ENCODE results near the gene AHI1. TPM values are rescaled to one million over a fixed set of nuclear protein-coding genes. Genes with fewer than 3 reads are reported as not detected.

The AHI1 gene
- total and polyA plus RNA-seq, 2 of the 13 experiments (the other 11 are each of a cell fraction or from before 2014, with no cell fraction given), result 7.2 to 18.6 TPM

DNA sequence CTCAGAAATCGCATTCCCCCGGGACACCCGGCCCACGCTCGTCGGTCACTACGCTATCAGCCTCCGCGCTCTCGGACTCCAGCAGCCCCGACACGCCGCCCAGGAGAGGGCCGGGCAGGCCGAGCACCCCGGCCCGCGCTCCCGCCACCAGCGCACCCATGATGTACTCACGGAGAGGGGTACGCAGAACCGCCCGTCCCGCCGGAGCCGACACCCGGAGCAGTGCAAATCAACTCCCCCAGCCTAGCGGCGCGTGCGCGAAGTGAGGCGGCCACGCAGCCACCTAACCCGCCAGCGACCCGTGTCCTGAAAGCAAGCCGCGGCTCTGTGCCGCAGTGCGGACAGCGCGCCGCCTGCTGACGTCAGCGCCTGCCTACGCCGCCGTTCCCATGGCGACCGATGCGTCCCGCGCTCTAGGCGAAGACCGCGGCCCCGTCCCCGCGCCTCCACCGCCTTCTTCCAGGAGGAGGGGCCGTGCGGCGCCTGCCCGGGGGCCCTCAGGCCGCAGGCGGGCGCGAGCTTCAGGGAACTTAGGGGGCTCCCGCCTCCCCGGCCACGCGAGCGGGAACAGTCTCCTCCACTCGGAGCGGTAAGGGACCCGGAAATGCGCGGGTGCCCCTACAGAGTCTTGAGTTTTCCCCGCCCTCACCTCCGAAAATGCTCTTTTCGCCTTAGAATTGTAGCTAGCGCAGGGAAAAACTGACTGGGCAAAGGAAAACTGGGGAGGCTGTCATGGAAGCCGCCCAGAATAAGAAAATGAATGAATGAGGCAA is at the start of gene AHI1 (continued):
- TF ChIP-seq, protein P1, sequence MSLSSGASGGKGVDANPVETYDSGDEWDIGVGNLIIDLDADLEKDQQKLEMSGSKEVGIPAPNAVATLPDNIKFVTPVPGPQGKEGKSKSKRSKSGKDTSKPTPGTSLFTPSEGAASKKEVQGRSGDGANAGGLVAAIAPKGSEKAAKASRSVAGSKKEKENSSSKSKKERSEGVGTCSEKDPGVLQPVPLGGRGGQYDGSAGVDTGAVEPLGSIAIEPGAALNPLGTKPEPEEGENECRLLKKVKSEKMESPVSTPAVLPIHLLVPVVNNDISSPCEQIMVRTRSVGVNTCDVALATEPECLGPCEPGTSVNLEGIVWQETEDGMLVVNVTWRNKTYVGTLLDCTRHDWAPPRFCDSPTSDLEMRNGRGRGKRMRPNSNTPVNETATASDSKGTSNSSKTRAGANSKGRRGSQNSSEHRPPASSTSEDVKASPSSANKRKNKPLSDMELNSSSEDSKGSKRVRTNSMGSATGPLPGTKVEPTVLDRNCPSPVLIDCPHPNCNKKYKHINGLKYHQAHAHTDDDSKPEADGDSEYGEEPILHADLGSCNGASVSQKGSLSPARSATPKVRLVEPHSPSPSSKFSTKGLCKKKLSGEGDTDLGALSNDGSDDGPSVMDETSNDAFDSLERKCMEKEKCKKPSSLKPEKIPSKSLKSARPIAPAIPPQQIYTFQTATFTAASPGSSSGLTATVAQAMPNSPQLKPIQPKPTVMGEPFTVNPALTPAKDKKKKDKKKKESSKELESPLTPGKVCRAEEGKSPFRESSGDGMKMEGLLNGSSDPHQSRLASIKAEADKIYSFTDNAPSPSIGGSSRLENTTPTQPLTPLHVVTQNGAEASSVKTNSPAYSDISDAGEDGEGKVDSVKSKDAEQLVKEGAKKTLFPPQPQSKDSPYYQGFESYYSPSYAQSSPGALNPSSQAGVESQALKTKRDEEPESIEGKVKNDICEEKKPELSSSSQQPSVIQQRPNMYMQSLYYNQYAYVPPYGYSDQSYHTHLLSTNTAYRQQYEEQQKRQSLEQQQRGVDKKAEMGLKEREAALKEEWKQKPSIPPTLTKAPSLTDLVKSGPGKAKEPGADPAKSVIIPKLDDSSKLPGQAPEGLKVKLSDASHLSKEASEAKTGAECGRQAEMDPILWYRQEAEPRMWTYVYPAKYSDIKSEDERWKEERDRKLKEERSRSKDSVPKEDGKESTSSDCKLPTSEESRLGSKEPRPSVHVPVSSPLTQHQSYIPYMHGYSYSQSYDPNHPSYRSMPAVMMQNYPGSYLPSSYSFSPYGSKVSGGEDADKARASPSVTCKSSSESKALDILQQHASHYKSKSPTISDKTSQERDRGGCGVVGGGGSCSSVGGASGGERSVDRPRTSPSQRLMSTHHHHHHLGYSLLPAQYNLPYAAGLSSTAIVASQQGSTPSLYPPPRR (CRISPR knock-in tag; IDR thresholded peaks at IDR 0.05; ENCODE audit: borderline replicate concordance), result no peak; the same call in 1 of the 2 replicates
- TF ChIP-seq, protein P2, sequence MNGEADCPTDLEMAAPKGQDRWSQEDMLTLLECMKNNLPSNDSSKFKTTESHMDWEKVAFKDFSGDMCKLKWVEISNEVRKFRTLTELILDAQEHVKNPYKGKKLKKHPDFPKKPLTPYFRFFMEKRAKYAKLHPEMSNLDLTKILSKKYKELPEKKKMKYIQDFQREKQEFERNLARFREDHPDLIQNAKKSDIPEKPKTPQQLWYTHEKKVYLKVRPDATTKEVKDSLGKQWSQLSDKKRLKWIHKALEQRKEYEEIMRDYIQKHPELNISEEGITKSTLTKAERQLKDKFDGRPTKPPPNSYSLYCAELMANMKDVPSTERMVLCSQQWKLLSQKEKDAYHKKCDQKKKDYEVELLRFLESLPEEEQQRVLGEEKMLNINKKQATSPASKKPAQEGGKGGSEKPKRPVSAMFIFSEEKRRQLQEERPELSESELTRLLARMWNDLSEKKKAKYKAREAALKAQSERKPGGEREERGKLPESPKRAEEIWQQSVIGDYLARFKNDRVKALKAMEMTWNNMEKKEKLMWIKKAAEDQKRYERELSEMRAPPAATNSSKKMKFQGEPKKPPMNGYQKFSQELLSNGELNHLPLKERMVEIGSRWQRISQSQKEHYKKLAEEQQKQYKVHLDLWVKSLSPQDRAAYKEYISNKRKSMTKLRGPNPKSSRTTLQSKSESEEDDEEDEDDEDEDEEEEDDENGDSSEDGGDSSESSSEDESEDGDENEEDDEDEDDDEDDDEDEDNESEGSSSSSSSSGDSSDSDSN (CRISPR knock-in tag; IDR thresholded peaks at IDR 0.05), result peak; percentile 99
- peak; percentile 97 for TF ChIP-seq CAMTA2 (CRISPR knock-in tag; IDR thresholded peaks at IDR 0.05; ENCODE audit: borderline replicate concordance)
- no peak for TF ChIP-seq CEBPB (IDR thresholded peaks at IDR 0.05; ENCODE audit: borderline replicate concordance, low read depth, low read length)
- TF ChIP-seq STAT5B (CRISPR knock-in tag; IDR thresholded peaks at IDR 0.05), result 0 out of 2 replicates have a peak, but pooled peaks have one; percentile 60
- no peak; the same call in 1 of the 2 replicates for TF ChIP-seq ZNF367 (CRISPR knock-in tag; IDR thresholded peaks at IDR 0.05; ENCODE audit: borderline replicate concordance)
- TF ChIP-seq ZNF251 (CRISPR knock-in tag; IDR thresholded peaks at IDR 0.05), result no peak
- TF ChIP-seq MIER3 (CRISPR knock-in tag; IDR thresholded peaks at IDR 0.05; ENCODE audit: borderline replicate concordance), result peak; percentile 54; the same call in 1 of the 2 replicates
- no peak for TF ChIP-seq ZNF562 (CRISPR knock-in tag; IDR thresholded peaks at IDR 0.05; ENCODE audit: borderline replicate concordance)
- TF ChIP-seq ETV5 (CRISPR knock-in tag; IDR thresholded peaks at IDR 0.05; ENCODE audit: borderline replicate concordance), result peak; percentile 55; the same call in 1 of the 2 replicates
- TF ChIP-seq, protein P3, sequence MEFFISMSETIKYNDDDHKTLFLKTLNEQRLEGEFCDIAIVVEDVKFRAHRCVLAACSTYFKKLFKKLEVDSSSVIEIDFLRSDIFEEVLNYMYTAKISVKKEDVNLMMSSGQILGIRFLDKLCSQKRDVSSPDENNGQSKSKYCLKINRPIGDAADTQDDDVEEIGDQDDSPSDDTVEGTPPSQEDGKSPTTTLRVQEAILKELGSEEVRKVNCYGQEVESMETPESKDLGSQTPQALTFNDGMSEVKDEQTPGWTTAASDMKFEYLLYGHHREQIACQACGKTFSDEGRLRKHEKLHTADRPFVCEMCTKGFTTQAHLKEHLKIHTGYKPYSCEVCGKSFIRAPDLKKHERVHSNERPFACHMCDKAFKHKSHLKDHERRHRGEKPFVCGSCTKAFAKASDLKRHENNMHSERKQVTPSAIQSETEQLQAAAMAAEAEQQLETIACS (CRISPR knock-in tag; IDR thresholded peaks at IDR 0.05), result peak; percentile 89
- peak; percentile 95 for TF ChIP-seq ZNF598 (CRISPR knock-in tag; IDR thresholded peaks at IDR 0.05; ENCODE audit: borderline replicate concordance)
- TF ChIP-seq POLR2AphosphoS5 (IDR thresholded peaks at IDR 0.05; ENCODE audit: low read depth, low read length), result peak; percentile 68
- TF ChIP-seq ZNF713 (CRISPR knock-in tag; IDR thresholded peaks at IDR 0.05), result peak; percentile 28; the same call in 1 of the 2 replicates
- TF ChIP-seq ZNF792 (CRISPR knock-in tag; IDR thresholded peaks at IDR 0.05), result peak; percentile 88
- peak; percentile 90 for TF ChIP-seq ZNF230 (CRISPR knock-in tag; IDR thresholded peaks at IDR 0.05)
- TF ChIP-seq ZNF766 (CRISPR knock-in tag; IDR thresholded peaks at IDR 0.05; ENCODE audit: borderline replicate concordance), result peak; percentile 98; the same call in 1 of the 2 replicates
- TF ChIP-seq NFE2L2 (IDR thresholded peaks at IDR 0.05; ENCODE audit: low read length), result no peak
- TF ChIP-seq MEF2D (CRISPR knock-in tag; IDR thresholded peaks at IDR 0.05), result peak; percentile 63; the same call in 1 of the 2 replicates
- TF ChIP-seq JUN (CRISPR knock-in tag; IDR thresholded peaks at IDR 0.05), result peak; percentile 72
- peak; percentile 53; the same call in 1 of the 2 replicates for TF ChIP-seq ATF1 (CRISPR knock-in tag; IDR thresholded peaks at IDR 0.05)
- TF ChIP-seq FOXA1 (IDR thresholded peaks at IDR 0.05), result no peak
- TF ChIP-seq FOXA1 (CRISPR knock-in tag; IDR thresholded peaks at IDR 0.05), result peak; percentile 54
